GM18870 (cell line): ENCODE results near the gene STYXL2.

Experiments used
- ATAC-seq: cut with Tn5 transposase; IDR thresholded peaks from one replicate; pipeline ENCODE4 v1.9.1; 2021; ENCODE audit warnings: moderate library complexity; ENCODE audit not compliant: unreplicated experiment

The STYXL2 gene

GRCh38 chr1:167107456-167107855 is 13.6 kb downstream of the STYXL2 start:
- no peak for ATAC-seq

- no peak for ATAC-seq
These were observed 15.2 kb downstream of the STYXL2 start for GRCh38 chr1:167109125-167109524.

GRCh38 chr1:167110586-167110985 is 16.7 kb downstream of the STYXL2 start:
- ATAC-seq = no peak

GRCh38 chr1:167111868-167112709 is 18.2 kb downstream of the STYXL2 start:
- ATAC-seq = no peak

GRCh38 chr1:167114725-167115124 is 20.9 kb downstream of the STYXL2 start:
- no peak for ATAC-seq

GRCh38 chr1:167115655-167116054 is 21.8 kb downstream of the STYXL2 start:
- no peak for ATAC-seq

- no peak for ATAC-seq
These were observed 22.3 kb downstream of the STYXL2 start for GRCh38 chr1:167116174-167116573.

- no peak for ATAC-seq
These were observed 23.4 kb downstream of the STYXL2 start for GRCh38 chr1:167117225-167117624.

GRCh38 chr1:167118188-167118587 is 24.3 kb downstream of the STYXL2 start:
- ATAC-seq = no peak

- no peak for ATAC-seq
These were observed 25.8 kb downstream of the STYXL2 start for GRCh38 chr1:167119696-167120095.

- no peak for ATAC-seq
These were observed 27.0 kb downstream of the STYXL2 start for GRCh38 chr1:167120899-167121298.

GRCh38 chr1:167121375-167122120 is 27.7 kb downstream of the STYXL2 start:
- ATAC-seq = no peak

GRCh38 chr1:167122121-167122480 is 28.2 kb downstream of the STYXL2 start:
- no peak for ATAC-seq

GRCh38 chr1:167122568-167122967 is 28.7 kb downstream of the STYXL2 start:
- no peak for ATAC-seq

GRCh38 chr1:167126317-167126716 is 32.4 kb downstream of the STYXL2 start:
- no peak for ATAC-seq

- no peak for ATAC-seq
These were observed 32.9 kb downstream of the STYXL2 start for GRCh38 chr1:167126811-167127210.

- ATAC-seq = no peak
These were observed 33.4 kb downstream of the STYXL2 start for GRCh38 chr1:167127236-167127635.

- no peak for ATAC-seq
These were observed 33.8 kb downstream of the STYXL2 start for GRCh38 chr1:167127661-167128060.

- no peak for ATAC-seq
These were observed 34.7 kb downstream of the STYXL2 start for GRCh38 chr1:167128261-167129227.

- ATAC-seq = no peak
These were observed 37.1 kb downstream of the STYXL2 start for GRCh38 chr1:167130829-167131510.
